GM12801 (cell line): ENCODE results near the gene FSHR.

Source experiments
- CTCF ChIP-seq: IDR thresholded peaks from one replicate; pipeline ENCODE4 v1.5.1; 2011; ENCODE audit warnings: control low read depth; ENCODE audit not compliant: insufficient read length; ENCODE audit errors: extremely low read depth

Gene FSHR

GRCh38 chr2:48933828-48934497 is 220.4 kb downstream of the FSHR start:
- no peak for TF ChIP-seq CTCF

- no peak for TF ChIP-seq CTCF
These were observed 221.6 kb downstream of the FSHR start for GRCh38 chr2:48932667-48933066.

- no peak for TF ChIP-seq CTCF
These were observed 224.6 kb downstream of the FSHR start for GRCh38 chr2:48929571-48930301.

- TF ChIP-seq CTCF, result no peak
These were observed 227.0 kb downstream of the FSHR start for GRCh38 chr2:48927355-48927754.

GRCh38 chr2:48915884-48916283 is 238.4 kb downstream of the FSHR start:
- TF ChIP-seq CTCF, result no peak

GRCh38 chr2:48915227-48915626 is 239.1 kb downstream of the FSHR start:
- no peak for TF ChIP-seq CTCF

GRCh38 chr2:48914477-48915089 is 239.7 kb downstream of the FSHR start:
- TF ChIP-seq CTCF, result no peak
